ENCODE measurements around the gene PLXNA2.
A peak's percentile ranks its signal among the peaks of the same experiment; 100 is the strongest.

Gene PLXNA2

GRCh38 chr1:208115924-208116640, 128.1 kb downstream of the PLXNA2 start:
- DNase-seq (ENCODE audit: low spot score) = no peak

GRCh38 chr1:208113011-208113410, 131.2 kb downstream of the PLXNA2 start:
- DNase-seq (ENCODE audit: low spot score) = no peak

GRCh38 chr1:208112401-208112800, 131.8 kb downstream of the PLXNA2 start:
- no peak for DNase-seq (ENCODE audit: low spot score)

GRCh38 chr1:208111646-208112190, 132.5 kb downstream of the PLXNA2 start:
- no peak for DNase-seq (ENCODE audit: low spot score)

- DNase-seq (ENCODE audit: low spot score) = no peak
These were observed 133.9 kb downstream of the PLXNA2 start for GRCh38 chr1:208110296-208110695.

GRCh38 chr1:208108646-208109330, 135.4 kb downstream of the PLXNA2 start:
- no peak for DNase-seq (ENCODE audit: low spot score)

- DNase-seq (ENCODE audit: low spot score) = no peak
These were observed 136.0 kb downstream of the PLXNA2 start for GRCh38 chr1:208108213-208108608.

- no peak for DNase-seq (ENCODE audit: low spot score)
These were observed 136.6 kb downstream of the PLXNA2 start for GRCh38 chr1:208107425-208108212.

GRCh38 chr1:208106218-208106617, 138.0 kb downstream of the PLXNA2 start:
- DNase-seq (ENCODE audit: low spot score) = no peak

- DNase-seq (ENCODE audit: low spot score) = no peak
These were observed 138.4 kb downstream of the PLXNA2 start for GRCh38 chr1:208105756-208106155.

- no peak for DNase-seq (ENCODE audit: low spot score)
These were observed 140.3 kb downstream of the PLXNA2 start for GRCh38 chr1:208103597-208104513.

GRCh38 chr1:208101661-208102431, 142.3 kb downstream of the PLXNA2 start:
- no peak for DNase-seq (ENCODE audit: low spot score)

- no peak for DNase-seq (ENCODE audit: low spot score)
These were observed 143.3 kb downstream of the PLXNA2 start for GRCh38 chr1:208100906-208101305.

GRCh38 chr1:208100106-208100505, 144.1 kb downstream of the PLXNA2 start:
- no peak for DNase-seq (ENCODE audit: low spot score)

- DNase-seq (ENCODE audit: low spot score) = no peak
These were observed 145.4 kb downstream of the PLXNA2 start for GRCh38 chr1:208098773-208099172.

GRCh38 chr1:208093754-208094719, 150.1 kb downstream of the PLXNA2 start:
- peak; percentile 69 for DNase-seq (ENCODE audit: low spot score)

GRCh38 chr1:208093046-208093445, 151.1 kb downstream of the PLXNA2 start:
- DNase-seq (ENCODE audit: low spot score) = no peak

- no peak for DNase-seq (ENCODE audit: low spot score)
These were observed 153.5 kb downstream of the PLXNA2 start for GRCh38 chr1:208090388-208091301.

Data from D341Med (cell line).